Measurements from ENCODE around the gene SGTA.

Gene SGTA

GRCh38 chr19:2782936-2783780 is at the start of gene SGTA:
Gene SGTA (minus strand): TSS chr19:2783273. CDS start chr19:2769068, 14,205 bp downstream.
- H3K27ac ChIP-seq, result peak within 1 kb of the TSS; percentile 71
- H3K27me3 ChIP-seq (ENCODE audit: control insufficient read depth, insufficient read depth, low read length), result no peaks in the 10 kb centered on the region
- no peaks in the 10 kb centered on the region for H3K36me3 ChIP-seq (ENCODE audit: control insufficient read depth, insufficient read depth, low read length)
- H3K4me3 ChIP-seq (ENCODE audit: low read depth, low read length), result peak within 1 kb of the TSS; percentile 86
- peaks cover 51% of the 10 kb centered on the region for H3K79me2 ChIP-seq
- H3K4me1 ChIP-seq, result peaks cover 8% of the 10 kb centered on the region
- H3K9me3 ChIP-seq (ENCODE audit: control insufficient read depth, low read length), result no peaks in the 10 kb centered on the region
- H3K4me2 ChIP-seq (ENCODE audit: low read length), result peak within 1 kb of the TSS; percentile 91
- H2AFZ ChIP-seq, result peak within 1 kb of the TSS; percentile 86
- H3K9ac ChIP-seq, result peak within 1 kb of the TSS; percentile 13
- peak; percentile 48 for TF ChIP-seq CTCF (IDR thresholded peaks at IDR 0.05)

- no peak for TF ChIP-seq CTCF (IDR thresholded peaks at IDR 0.05)
- no peak overlapping the region for H2AFZ ChIP-seq
- H3K9ac ChIP-seq, result no peak overlapping the region
- H3K27ac ChIP-seq, result no peak overlapping the region
- H3K4me1 ChIP-seq, result no peaks in the 10 kb centered on the region
- H3K4me3 ChIP-seq (ENCODE audit: low read depth, low read length), result no peak overlapping the region
- no peak overlapping the region for H3K4me2 ChIP-seq (ENCODE audit: low read length)
- H3K79me2 ChIP-seq, result no peaks in the 10 kb centered on the region
- H3K36me3 ChIP-seq (ENCODE audit: control insufficient read depth, insufficient read depth, low read length), result peaks cover 2% of the 10 kb centered on the region
- H3K27me3 ChIP-seq (ENCODE audit: control insufficient read depth, insufficient read depth, low read length), result no peaks in the 10 kb centered on the region
- no peaks in the 10 kb centered on the region for H3K9me3 ChIP-seq (ENCODE audit: control insufficient read depth, low read length)
Observed at GRCh38 chr19:2827840-2828489, 44.9 kb upstream of the SGTA start.

- no peak overlapping the region for H3K4me2 ChIP-seq (ENCODE audit: low read length)
- no peaks in the 10 kb centered on the region for H3K79me2 ChIP-seq
- peaks cover 2% of the 10 kb centered on the region for H3K36me3 ChIP-seq (ENCODE audit: control insufficient read depth, insufficient read depth, low read length)
- H3K9ac ChIP-seq, result no peak overlapping the region
- no peak overlapping the region for H3K27ac ChIP-seq
- H3K9me3 ChIP-seq (ENCODE audit: control insufficient read depth, low read length), result no peaks in the 10 kb centered on the region
- H2AFZ ChIP-seq, result no peak overlapping the region
- no peaks in the 10 kb centered on the region for H3K27me3 ChIP-seq (ENCODE audit: control insufficient read depth, insufficient read depth, low read length)
- H3K4me3 ChIP-seq (ENCODE audit: low read depth, low read length), result no peak overlapping the region
- H3K4me1 ChIP-seq, result no peaks in the 10 kb centered on the region
- no peak for TF ChIP-seq CTCF (IDR thresholded peaks at IDR 0.05)
Observed at GRCh38 chr19:2827022-2827421, 43.9 kb upstream of the SGTA start.

- H3K9ac ChIP-seq, result no peak overlapping the region
- H3K79me2 ChIP-seq, result no peaks in the 10 kb centered on the region
- peaks cover 2% of the 10 kb centered on the region for H3K36me3 ChIP-seq (ENCODE audit: control insufficient read depth, insufficient read depth, low read length)
- no peak for TF ChIP-seq CTCF (IDR thresholded peaks at IDR 0.05)
- H2AFZ ChIP-seq, result no peak overlapping the region
- no peaks in the 10 kb centered on the region for H3K27me3 ChIP-seq (ENCODE audit: control insufficient read depth, insufficient read depth, low read length)
- H3K9me3 ChIP-seq (ENCODE audit: control insufficient read depth, low read length), result no peaks in the 10 kb centered on the region
- no peak overlapping the region for H3K4me2 ChIP-seq (ENCODE audit: low read length)
- no peaks in the 10 kb centered on the region for H3K4me1 ChIP-seq
- no peak overlapping the region for H3K27ac ChIP-seq
- H3K4me3 ChIP-seq (ENCODE audit: low read depth, low read length), result no peak overlapping the region
Observed at GRCh38 chr19:2824129-2824528, 41.1 kb upstream of the SGTA start.
